Measurements from ENCODE around the gene NMU.
"Not testable (repeated sequence)": the region's sequence is repeated elsewhere in the genome, so short reads cannot be mapped to it uniquely, and the experiment has no call there.

NMU gene

DNA sequence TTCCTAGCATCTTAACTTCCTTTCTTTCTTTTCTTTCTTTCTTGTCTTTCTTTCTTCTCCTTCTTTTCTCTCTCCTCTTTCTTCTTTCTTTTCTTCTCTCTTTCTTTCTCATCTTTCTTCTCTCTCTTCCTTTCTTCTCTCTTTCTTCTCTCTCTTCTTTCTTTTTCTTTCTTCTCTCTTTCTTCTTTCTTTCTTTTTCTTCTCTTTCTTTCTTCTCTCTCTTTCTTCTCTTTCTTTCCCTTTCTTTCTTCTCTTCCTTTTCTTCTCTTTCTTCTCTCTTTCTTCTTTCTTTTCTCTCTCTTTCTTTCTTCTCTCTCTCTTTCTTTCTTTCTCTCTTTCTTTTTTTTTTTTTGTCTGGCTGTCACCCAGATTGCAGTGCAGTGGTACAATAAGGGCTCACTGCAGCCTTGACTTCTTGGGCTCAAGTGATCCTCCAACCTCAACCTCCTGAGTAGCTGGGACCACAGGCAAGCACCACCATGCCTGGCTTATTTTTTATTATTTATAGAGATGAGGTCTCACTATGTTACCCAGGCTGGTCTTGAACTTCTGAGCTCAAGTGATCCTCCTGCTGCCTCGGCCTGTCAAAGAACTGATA lies 17.5 kb downstream of the NMU start:
- no peak for DNase-seq

DNA sequence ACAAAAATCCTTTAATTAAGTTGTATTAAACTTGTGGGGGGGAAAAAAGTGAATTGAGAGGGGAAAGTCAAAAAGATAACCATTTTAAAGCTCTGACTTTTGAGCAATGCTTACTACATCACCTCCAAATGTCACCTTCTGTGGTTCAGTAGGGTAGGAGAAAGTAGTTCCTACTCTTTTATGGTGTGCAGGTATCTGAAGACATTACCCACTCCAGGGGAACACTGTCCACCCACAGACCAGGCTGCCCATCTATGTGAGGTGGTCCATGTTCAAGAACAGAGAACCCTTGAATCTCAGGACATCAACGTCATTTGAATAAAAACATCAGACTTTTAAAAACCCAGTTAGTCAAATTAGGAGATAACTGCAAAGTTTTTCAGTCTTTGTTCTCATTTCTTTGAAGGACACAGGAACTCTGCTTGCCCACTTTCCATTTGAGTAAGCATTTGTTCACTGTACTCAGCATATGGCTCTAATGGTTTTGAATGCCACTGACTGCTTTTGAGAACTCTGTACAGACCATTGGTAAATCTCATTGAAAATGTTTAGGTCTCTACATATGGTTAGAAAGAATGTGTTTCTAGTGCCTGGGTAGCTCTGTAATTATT lies 18.4 kb downstream of the NMU start:
- DNase-seq, result no peak

DNA sequence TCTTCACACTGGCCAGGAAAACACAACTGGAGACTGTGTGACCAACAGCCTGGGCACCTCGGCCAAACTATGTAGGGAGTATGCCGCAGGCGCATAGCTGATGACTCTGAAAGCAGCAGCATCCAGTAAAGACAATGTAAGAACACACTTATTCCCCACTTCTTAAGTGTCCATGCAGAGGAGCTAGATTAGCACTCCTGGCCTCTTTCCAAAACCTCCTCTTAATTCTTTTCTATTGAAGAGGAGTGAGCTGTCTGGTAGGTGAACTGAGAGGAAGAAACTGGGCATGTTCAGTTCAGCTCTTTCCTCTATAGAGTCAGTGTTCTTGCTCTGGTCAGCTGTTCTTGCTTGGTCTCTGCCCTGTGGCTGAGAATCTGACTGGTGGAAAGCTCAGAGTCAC lies 21.1 kb downstream of the NMU start:
- no peak for DNase-seq

DNA sequence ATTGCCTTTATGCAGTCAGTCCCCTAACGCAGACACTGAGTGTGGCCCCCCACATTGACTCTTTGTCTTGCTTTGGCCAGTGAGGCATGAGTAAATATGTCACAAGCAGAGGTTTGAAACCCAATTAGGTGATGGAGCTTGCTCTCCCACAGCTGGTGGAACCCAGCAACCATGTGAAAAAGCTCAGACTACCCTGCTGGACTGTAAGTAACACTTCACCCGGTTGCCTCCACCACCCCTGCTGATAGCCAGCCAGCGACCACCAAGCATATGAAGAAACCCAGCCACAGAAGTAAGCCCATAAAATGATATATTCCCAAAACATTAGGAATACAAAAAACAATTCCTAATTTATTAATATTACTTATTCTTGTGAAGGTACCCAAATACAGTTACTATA lies 22.5 kb downstream of the NMU start:
- DNase-seq, result no peak

DNA sequence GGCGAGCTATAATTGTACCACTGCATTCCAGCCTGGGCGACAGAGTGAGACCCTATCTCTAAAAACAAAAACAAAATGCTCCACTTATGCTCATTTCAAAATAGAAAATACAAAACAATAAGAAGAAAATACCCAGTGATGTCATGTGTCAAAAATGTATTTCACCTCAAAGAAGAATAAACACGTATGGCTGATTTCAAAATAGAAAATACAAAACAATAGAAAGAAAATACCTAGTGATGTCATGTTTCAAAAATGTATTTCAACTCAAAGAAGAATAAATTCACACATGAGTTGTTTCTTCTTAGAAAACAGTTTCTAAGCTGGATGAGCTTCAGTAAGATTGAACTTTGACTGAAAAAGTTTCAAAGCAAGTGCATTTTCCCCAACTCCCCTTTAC lies 23.8 kb downstream of the NMU start:
- no peak for DNase-seq

DNA sequence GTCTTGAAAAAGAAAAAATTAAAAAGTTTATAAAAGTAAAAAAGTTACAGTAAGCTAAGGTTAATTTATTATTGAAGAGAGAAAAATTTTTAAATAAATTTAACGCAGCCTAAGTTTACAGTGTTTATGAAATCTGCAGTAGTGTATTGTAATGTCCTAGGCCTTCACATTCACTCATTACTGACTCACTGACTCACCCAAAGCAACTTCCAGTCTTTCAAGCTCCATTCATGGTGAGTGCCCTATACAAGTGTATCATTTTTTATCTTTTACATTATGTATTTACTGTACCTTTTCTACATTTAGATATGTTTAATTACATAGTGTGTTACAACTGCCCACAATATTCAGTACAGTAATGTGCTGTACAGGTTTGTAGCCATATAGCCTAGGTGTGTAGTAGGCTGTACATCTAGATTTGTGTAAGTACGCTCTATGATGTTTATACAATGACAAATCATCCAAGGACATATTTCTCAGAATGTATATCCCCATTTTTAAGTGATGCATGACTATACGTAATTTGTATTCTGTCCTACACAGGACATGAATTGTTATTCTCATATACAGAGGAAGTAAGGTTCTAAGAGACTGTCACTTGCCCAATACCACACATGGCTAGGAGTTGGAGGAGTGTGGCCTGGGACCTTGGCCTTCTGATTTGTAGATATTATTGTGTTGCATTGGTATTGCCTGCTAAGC lies 24.6 kb downstream of the NMU start:
- no peak for DNase-seq

DNA sequence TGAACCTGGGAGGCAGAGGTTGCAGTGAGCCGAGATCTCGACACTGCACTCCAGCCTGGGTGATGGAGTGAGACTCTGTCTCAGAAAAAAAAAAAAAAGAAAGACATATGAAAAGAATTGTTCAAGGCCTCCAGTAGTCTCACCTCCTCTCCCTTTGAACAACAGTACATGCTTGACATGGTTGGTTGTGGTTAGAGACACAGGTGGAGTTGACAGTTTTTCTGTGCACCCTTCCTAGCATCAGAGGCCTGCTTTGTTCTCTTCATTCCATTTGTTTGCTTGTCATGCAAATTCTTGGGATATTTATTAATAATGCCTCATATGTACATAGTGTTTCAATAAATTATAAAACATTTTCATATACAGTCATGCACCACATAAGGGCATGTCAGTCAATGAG lies 25.7 kb downstream of the NMU start:
- DNase-seq, result no peak

DNA sequence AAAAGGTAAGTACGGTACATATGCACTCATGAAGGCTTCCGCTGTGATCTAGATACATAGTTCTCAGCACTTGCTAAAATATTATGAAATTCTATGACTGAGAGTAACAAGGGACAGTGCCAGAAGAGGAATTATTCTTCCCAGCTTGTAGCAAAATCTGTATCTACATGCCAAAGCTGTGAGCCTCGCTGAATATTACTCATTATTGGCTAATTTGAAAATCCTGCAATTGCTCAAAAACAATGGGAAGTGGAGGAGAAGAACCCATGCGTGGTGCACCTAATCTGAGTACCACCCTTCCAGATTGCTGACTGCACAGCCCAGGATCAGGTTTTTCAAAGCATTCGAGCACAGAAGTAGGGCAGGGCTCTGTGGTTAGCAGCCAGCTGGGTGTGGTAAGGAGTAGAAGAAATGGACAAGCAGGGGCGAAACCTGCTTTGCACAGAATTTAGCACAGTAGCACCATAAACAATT lies 26.7 kb downstream of the NMU start:
- no peak for DNase-seq

DNA sequence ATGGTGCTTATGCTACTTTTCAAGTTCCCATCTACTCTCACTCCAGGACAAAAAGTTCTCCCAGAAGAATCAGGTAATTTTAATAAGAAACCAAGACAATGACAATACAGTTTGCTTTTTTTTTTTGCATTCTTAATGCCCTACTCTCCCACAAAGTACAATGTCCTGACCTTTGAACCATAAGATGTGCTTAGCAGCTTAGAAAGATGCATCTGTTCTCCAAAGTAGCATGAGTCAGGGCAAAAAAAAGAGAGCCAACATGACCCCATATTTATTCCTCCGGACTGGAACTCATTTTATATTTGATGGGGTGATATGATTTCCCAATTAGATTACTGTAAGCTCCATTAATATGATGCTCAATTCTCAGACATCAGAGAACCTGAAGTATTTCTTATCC lies 27.5 kb downstream of the NMU start:
- no peak for DNase-seq

DNA sequence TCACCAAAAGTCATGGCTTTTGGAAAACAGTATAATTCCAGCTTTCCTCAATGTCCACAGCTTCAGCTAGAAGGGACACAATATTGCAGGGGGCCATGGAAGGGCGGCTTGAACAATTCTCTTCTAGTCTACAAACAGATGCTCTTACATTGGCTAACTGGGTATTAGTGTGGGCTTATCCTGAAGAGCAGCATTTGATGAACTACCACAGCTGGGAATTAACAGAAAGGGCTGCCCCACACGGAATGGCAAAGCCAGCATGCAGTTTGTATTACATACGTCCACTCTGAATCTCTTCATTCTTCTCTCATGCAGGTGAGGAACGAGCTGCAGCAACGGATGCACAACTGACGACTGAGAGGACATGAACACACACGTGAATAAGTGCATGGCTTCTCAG lies 31.1 kb downstream of the NMU start:
- no peak for DNase-seq

DNA sequence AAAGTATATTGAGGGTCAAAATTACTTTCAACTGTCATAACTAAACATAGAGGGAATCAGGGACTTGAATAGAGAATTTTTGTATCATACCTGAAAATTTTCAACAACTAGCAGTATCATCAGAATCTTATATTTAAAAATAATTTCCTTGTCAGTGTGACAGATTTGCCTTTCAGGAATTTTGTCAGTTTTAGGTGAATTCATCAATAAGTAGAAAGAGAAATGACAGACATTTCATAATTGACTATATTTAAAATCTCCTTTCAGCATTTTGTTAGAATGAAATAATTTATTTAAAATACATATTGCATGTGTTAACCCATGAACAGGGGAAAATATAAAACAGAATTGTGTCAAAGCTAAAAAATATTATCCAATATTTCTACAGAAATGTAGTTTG lies 35.5 kb downstream of the NMU start:
- no peak for DNase-seq

DNA sequence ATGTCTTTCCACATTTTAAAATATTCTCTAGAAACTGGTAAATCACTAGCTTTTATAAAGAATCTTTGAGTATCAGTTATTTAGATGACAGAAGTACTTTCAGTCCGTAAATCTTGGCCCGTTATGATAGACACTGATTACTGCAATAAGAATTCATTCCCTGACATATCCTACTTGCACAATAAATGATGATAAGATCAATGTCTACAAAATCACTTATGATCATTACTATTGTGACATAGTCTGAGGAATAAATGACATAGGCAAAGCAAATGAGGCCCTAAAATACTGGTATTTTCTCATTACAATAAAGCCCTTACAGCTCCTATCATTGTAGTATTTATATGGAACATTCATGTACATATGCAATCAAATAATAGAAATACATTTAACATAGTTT lies 37.5 kb downstream of the NMU start:
- no peak for DNase-seq

DNA sequence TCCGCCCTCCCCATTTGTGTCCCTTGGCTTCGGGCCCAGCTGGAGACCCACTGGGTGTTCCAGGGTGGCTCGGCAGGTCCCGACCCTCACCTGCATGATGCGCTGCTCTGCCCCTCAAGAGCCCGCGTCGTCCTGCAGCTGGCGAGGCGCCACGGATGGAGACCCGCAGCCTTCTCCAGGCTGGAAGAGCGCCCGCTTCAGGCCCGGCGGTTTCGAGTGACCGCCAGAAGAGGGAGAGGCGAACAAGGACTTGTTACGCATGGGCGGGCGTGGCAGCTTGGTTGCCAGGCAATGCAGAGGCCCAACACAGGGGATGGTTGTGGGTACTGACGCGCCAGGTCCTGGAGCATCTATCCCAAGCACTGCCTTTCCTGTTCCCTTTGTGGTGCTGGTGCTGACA lies 44.1 kb downstream of the NMU start, which contains the start of gene PDCL2:
TSS of gene PDCL2 (minus strand) at position 232 of the 400 bp plus-strand sequence. CDS start at position 96, 136 bp downstream.
- no peak for DNase-seq

DNA sequence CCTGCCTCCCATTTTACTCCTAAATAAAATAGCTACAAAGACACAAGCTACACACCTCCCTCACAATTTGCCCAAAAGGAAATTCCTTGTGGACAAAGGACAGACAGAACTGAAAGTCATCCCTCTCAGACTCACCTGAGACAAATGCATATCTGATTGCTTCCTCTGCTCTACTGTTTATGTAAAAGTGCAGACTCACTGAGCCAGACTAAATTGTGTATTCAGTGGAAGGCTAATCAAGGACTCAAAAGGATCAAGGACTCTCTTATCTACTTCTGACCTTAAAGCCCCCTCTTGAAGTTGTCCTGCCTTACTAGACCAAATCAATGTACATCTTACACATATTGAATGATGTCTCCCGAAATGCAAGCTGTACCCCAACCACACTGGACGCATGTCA lies 47.9 kb downstream of the NMU start:
- no peak for DNase-seq

DNA sequence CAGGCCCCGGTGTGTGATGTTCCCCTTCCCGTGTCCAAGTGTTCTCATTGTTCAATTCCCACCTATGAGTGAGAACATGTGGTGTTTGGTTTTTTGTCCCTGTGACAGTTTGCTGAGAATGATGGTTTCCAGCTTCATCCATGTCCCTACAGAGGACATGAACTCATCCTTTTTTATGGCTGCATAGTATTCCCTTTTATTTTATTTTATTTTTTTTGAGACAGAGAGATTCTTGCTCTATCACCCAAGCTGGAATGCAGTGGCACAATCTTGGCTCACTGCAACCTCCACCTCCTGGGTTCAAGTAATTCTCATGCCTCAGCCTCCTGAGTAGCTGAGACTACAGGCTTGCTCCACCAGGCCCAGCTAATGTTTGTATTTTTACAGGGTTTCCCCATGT lies 53.3 kb downstream of the NMU start:
- DNase-seq, result not testable (repeated sequence)

DNA sequence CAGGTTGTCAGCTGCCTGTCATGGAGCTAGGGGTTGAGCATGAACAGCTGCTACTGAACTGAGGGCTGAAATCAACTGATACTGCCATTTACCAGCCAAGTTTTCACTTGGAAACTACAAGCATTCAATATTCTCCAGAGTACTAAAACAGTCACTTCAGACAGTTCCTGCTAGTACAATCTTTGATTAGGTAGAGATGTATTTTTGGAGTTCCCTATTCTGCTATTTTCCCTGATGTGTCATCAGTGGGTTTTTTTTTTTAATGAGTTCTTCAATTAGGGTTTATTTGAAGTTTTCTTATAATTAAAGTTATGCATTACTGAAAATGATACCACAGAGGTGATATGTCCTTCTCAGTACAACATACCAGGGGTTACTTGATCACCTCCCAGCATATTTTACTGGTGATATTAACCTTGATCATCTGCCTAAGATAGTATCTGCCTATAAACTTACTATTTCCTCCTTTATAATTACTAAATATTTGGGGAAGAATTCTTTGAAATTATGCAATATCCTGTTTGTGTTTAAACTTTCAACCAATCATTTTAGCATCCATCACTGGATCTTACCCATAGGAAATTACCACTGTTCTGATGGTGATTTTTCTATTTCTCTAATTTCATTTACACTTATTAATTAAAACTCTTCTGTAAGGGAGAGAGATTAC lies 57.6 kb downstream of the NMU start:
- peak; percentile 66 for DNase-seq

DNA sequence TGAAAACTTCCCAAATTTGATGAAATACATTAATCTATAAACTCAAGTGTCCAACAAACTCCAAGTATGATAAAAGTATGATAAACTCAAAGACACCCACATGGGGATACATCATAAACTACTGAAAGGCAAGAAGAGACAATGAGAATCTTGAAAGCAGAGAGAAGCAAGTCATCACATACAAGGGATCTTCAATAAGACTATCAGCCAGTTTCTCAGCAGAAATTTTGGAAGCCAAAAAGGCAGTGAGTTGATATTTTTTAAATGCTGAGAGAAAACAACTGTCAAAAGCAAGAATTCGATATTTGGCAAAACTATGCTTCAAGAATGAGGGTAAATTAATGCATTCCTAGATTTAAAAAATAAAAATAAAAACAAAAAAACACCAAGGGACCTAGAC lies 60.6 kb downstream of the NMU start:
- DNase-seq, result no peak

DNA sequence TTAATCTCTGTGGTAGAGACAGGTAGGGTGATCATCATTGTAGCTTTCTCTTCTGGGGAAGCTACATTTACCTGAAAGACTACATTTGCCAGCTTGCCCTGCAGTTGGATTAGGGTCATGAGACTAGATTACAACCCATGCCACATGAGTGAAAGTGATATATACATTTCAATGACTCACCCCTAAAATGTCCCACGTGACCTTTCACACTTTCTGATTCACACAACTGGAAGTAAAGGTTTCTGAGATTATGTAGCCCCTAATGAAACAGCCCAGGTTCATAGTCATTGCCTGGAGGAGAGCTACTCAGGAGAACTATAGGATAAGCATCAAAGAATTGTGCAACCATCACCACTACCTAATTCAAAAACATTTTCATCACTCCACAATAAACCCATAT lies 61.8 kb downstream of the NMU start:
- peak; percentile 63 for DNase-seq

DNA sequence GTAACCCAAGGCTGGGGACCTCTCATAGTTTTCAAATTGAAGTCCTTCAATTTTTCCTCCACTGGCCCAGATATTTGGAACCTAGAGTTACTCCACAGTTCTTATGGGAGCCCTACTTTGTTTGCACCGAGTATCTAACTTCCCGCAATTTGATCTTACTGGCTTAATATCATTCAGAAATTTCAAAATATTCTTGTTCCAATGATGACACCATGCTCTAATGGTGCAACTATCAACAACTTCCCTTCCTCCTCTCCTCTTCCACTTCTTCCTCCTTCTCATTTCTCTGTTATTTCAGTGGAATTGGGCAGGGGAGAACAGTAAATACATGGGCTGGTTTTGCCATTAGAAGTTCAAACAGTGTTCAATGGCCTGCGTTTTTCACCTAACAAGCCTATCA lies 64.3 kb downstream of the NMU start:
- DNase-seq, result peak; percentile 79

DNA sequence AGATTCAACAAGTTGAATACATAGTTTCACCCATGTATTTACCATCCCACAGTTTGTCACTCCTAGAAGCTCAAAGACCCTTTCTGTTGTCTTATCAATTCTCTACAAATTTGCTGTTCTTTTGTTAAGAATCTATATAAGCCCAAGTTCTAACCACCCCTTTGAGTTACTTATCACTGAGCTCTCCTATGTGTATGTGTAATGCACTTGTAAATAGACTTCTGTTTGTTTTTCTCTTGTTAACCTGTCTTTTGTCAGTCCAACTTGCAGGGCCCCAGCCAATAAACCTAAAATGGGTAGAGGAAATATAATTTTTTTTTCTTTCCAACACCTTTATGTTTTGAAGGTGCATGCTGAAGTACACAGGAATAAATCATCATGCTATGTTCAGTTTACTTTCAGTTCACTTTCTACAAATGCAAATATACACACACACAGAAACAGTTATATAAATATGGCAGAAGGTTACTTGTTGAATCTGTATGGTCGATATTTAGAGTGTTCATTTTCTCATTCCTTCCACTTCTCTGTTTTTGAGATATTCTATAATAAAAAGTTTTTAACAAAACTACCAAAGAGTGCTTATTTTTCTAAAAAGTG lies 67.1 kb downstream of the NMU start:
- DNase-seq, result no peak

DNA sequence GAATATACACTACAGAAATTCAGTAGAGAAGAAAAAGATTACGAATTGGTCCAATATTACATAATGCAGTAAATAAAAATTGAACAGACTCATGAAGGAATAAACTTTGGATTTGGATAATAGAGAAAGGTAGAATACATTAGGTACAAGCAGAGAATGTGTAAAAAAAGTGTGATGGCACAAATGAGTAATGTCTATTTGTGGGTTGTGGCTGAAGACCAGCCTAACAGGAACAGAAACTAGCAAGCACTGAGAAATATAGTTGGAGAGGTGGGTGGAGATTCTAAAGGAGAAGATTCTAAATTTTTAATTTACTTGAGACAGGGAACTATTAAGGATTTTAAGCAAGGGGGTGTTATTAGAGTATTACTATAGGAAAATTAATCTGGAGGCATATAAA lies 74.2 kb downstream of the NMU start:
- DNase-seq, result peak; percentile 87

DNA sequence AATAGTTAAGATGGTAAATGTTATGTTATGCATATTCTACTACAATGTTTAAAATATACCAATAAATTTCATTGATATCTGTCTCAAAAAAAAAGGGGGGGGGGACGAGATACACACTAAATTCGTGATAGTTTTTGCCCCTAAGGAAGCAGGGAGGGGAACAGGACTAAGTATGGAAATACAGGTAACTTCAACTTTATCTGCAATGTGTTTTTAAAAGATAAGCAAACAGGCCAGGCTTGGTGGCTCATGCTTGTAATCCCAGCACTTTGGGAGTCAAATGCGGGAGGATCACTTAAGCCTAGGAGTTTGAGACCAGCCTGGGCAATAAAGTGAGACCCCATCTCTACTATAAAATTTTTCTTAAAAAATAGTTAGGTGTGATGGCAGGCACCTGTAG lies 76.0 kb downstream of the NMU start:
- DNase-seq, result no peak

DNA sequence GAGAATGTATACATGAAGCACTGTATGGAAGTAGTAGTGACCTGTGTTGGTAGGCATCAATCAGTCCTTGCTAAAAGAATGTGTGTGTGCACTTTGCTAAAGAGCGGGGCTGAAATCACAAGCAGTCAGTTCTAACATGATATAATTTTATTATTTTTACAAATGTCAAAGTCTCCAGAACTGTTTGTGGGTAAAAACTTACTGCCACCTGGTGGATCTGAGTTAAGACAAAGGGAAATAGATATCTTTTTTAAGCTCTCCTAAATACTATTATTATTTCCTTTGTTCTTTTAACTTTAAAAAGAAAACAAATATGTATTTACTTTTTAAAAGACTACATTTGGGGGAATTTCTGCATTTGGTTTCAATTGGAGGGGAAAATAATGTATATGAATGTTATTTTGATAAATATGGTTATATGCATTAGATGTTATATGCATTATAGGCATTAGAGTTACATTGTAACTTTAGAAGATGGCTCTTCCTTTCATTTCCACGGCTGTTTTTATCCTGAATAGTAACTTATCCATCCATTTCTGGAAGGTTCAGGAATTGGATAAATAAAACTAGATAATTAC lies 81.6 kb downstream of the NMU start:
- no peak for DNase-seq

Measured in inflammatory macrophage treated with lipopolysaccharide for 4 hours (primary cell).